HG03280 (cell line): ENCODE measurements around the gene NOP9.
A peak's percentile ranks its signal among the peaks of the same experiment; 100 is the strongest.

ENCODE experiments used
- ATAC-seq: cut with Tn5 transposase; IDR thresholded peaks from one replicate; pipeline ENCODE4 v1.9.1; 2021; ENCODE audit warnings: mild to moderate bottlenecking, moderate library complexity; ENCODE audit not compliant: unreplicated experiment

NOP9 gene

GRCh38 chr14:24307575-24308341 is 8.1 kb downstream of the NOP9 start, which contains the start of gene CIDEB:
TSS of gene CIDEB (minus strand) at chr14:24307977. CDS start at chr14:24307858, 119 bp downstream.
- no peak for ATAC-seq

- no peak for ATAC-seq
Measured at GRCh38 chr14:24308342-24309124, 8.9 kb downstream of the NOP9 start.

- ATAC-seq = no peak
Measured at GRCh38 chr14:24309538-24310264, 10.1 kb downstream of the NOP9 start, which contains the start of gene LTB4R2. TSS of gene LTB4R2 (plus strand) at chr14:24310140. CDS start at chr14:24310665, 525 bp downstream.

GRCh38 chr14:24310265-24310645 is 10.6 kb downstream of the NOP9 start:
- ATAC-seq = no peak

GRCh38 chr14:24310646-24311604 is 11.3 kb downstream of the NOP9 start, which contains the start of gene LTB4R:
TSS of gene LTB4R (plus strand) at chr14:24311502. CDS start at chr14:24315652, 4,150 bp downstream.
- peak; percentile 67 for ATAC-seq

GRCh38 chr14:24311837-24312615 is 12.4 kb downstream of the NOP9 start:
- ATAC-seq = no peak

- ATAC-seq = no peak
Measured at GRCh38 chr14:24312736-24313507, 13.3 kb downstream of the NOP9 start.

- no peak for ATAC-seq
Measured at GRCh38 chr14:24313913-24314312, 14.3 kb downstream of the NOP9 start.

GRCh38 chr14:24314377-24315193 is 14.9 kb downstream of the NOP9 start:
- ATAC-seq = no peak

- no peak for ATAC-seq
Measured at GRCh38 chr14:24315243-24315806, 15.7 kb downstream of the NOP9 start.

GRCh38 chr14:24315807-24316596 is 16.4 kb downstream of the NOP9 start:
- no peak for ATAC-seq

- ATAC-seq = no peak
Measured at GRCh38 chr14:24316597-24316950, 16.9 kb downstream of the NOP9 start.

GRCh38 chr14:24317141-24317928 is 17.7 kb downstream of the NOP9 start:
- ATAC-seq = no peak

- no peak for ATAC-seq
Measured at GRCh38 chr14:24321212-24321975, 21.7 kb downstream of the NOP9 start.

GRCh38 chr14:24322672-24323071 is 23.0 kb downstream of the NOP9 start:
- no peak for ATAC-seq
